Loucy (cell line): ENCODE measurements around the gene STARD8.

ENCODE experiments used
- CTCF ChIP-seq: fragments of 200-600 bp; sonication (generic); conservative IDR thresholded peaks from 2 replicates; pipeline ENCODE4 v1.5.1; 2014; ENCODE audit warnings: mild to moderate bottlenecking, antibody characterized with exemption, low read length
- EZH2phosphoT487 ChIP-seq: fragments of 200-600 bp; IDR thresholded peaks from 2 replicates; pipeline ENCODE4 v1.6.1; 2018; ENCODE audit warnings: antibody characterized with exemption, mild to moderate bottlenecking, moderate library complexity, borderline replicate concordance

GRCh38 chrX:68725756-68726365 is 78.4 kb downstream of the STARD8 start:
- TF ChIP-seq CTCF (no peak), EZH2phosphoT487 (no peak)
